ENCODE measurements around the gene CCL1. TPM values are rescaled to one million over a fixed set of nuclear protein-coding genes. Genes with fewer than 3 reads are reported as not detected.

Gene CCL1
- total and polyA plus RNA-seq, 2 donors (not counting 1 experiment from before 2014, with no cell fraction given), result not detected

DNA sequence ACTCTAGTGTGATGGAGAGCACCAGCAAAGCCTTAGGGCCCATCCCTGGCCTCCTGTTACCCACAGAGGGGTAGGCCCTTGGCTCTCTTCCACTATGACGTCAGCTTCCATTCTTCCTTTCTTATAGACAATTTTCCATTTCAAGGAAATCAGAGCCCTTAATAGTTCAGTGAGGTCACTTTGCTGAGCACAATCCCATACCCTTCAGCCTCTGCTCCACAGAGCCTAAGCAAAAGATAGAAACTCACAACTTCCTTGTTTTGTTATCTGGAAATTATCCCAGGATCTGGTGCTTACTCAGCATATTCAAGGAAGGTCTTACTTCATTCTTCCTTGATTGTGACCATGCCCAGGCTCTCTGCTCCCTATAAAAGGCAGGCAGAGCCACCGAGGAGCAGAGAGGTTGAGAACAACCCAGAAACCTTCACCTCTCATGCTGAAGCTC is 44.0 kb downstream of the CCL1 start, which contains the start of gene CCL8:
TSS of gene CCL8 (plus strand) at position 397 of the 445 bp plus-strand sequence. CDS start 67 bp downstream, outside the sequence.
- DNase-seq (ENCODE audit: low read depth in 2 of 2), result peak in 1 of 2 donors; percentile 15
- no peak within 1 kb of the TSS for H3K27ac ChIP-seq (ENCODE audit: insufficient read depth, low read length)
- no peak for TF ChIP-seq CTCF (conservative IDR thresholded peaks at IDR 0.05 in 1 of 2, IDR thresholded peaks at IDR 0.05 in 1 of 2; ENCODE audit: low read depth in 1 of 2, low read length in 2 of 2)
- no peak within 1 kb of the TSS for H3K4me2 ChIP-seq (ENCODE audit: extremely low read depth, insufficient read depth, low read length)
- no peaks in the 10 kb centered on the region for H4K20me1 ChIP-seq (ENCODE audit: control insufficient read depth, extremely low read depth, insufficient read depth, low read length)
- H3K36me3 ChIP-seq (ENCODE audit: control insufficient read depth, insufficient read depth, low read length), result no peaks in the 10 kb centered on the region
- H3K9me3 ChIP-seq (ENCODE audit: control insufficient read depth, insufficient read depth, low read depth, low read length), result no peaks in the 10 kb centered on the region
- H2AFZ ChIP-seq (ENCODE audit: low read length), result no peak within 1 kb of the TSS
- no peaks in the 10 kb centered on the region for H3K27me3 ChIP-seq (ENCODE audit: control insufficient read depth, insufficient read depth, low read length)
- H3K9ac ChIP-seq (ENCODE audit: insufficient read depth, low read length), result no peak within 1 kb of the TSS
- no peaks in the 10 kb centered on the region for H3K79me2 ChIP-seq (ENCODE audit: control insufficient read depth, insufficient read depth, low read length)
- no peak within 1 kb of the TSS for H3K4me3 ChIP-seq (replicated peaks in 1 of 4; ENCODE audit: control extremely low read depth in 1 of 4, insufficient read depth in 1 of 4, low read depth in 3 of 4, low read length in 4 of 4)
- no peaks in the 10 kb centered on the region for H3K4me1 ChIP-seq (ENCODE audit: control insufficient read depth, extremely low read depth, insufficient read depth, low read length)

- H3K27me3 ChIP-seq (ENCODE audit: control insufficient read depth, insufficient read depth, low read length), result no peaks in the 10 kb centered on the region
These were observed 44.6 kb downstream of the CCL1 start for GRCh38 chr17:34318474-34318873.

DNA sequence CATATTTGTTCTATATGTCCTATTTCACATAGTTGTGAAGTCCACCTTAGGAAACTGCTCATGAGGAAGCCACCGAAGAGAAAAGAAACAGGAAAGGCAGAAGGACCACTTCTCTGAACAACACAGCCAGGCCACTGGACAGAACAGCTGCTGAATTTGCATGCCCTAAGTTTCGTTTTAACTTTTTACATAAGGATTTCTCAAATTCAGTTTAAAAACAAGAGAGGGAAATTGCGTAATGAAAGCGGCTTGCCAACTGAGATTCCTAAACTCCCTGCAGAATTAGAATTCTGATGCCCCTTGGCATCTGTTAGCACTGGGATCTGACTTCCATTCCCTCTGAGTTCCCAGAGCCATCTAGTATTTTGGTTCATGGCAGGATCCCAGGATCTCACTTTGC is 48.8 kb downstream of the CCL1 start:
- Histone ChIP-seq H3K27me3 (ENCODE audit: control insufficient read depth, insufficient read depth, low read length) (no peaks in the 10 kb centered on the region), H3K4me3 (replicated peaks in 1 of 4; ENCODE audit: control extremely low read depth in 1 of 4, insufficient read depth in 1 of 4, low read depth in 3 of 4, low read length in 4 of 4) (no peak overlapping the region), H3K9ac (ENCODE audit: insufficient read depth, low read length) (no peak overlapping the region), H2AFZ (ENCODE audit: low read length) (no peak overlapping the region), H3K4me1 (ENCODE audit: control insufficient read depth, extremely low read depth, insufficient read depth, low read length) (peaks cover 6% of the 10 kb centered on the region), H3K36me3 (ENCODE audit: control insufficient read depth, insufficient read depth, low read length) (no peaks in the 10 kb centered on the region), H4K20me1 (ENCODE audit: control insufficient read depth, extremely low read depth, insufficient read depth, low read length) (no peaks in the 10 kb centered on the region), H3K9me3 (ENCODE audit: control insufficient read depth, insufficient read depth, low read depth, low read length) (no peaks in the 10 kb centered on the region), H3K4me2 (ENCODE audit: extremely low read depth, insufficient read depth, low read length) (peak overlapping the region; percentile 21), H3K27ac (ENCODE audit: insufficient read depth, low read length) (no peak overlapping the region), H3K79me2 (ENCODE audit: control insufficient read depth, insufficient read depth, low read length) (no peaks in the 10 kb centered on the region)
- peak in 1 of 2 donors; percentile 81 for DNase-seq (ENCODE audit: low read depth in 2 of 2)
- TF ChIP-seq CTCF (conservative IDR thresholded peaks at IDR 0.05 in 1 of 2, IDR thresholded peaks at IDR 0.05 in 1 of 2; ENCODE audit: low read depth in 1 of 2, low read length in 2 of 2) (no peak), EZH2 (IDR thresholded peaks at IDR 0.05; ENCODE audit: low read length, missing control alignments) (no peak)

More at GRCh38 chr17:34318474-34318873, 44.6 kb downstream of the CCL1 start:
- Histone ChIP-seq H3K4me1 (ENCODE audit: control insufficient read depth, extremely low read depth, insufficient read depth, low read length) (no peaks in the 10 kb centered on the region), H3K4me3 (replicated peaks in 1 of 4; ENCODE audit: control extremely low read depth in 1 of 4, insufficient read depth in 1 of 4, low read depth in 3 of 4, low read length in 4 of 4) (no peak overlapping the region), H3K9ac (ENCODE audit: insufficient read depth, low read length) (no peak overlapping the region), H4K20me1 (ENCODE audit: control insufficient read depth, extremely low read depth, insufficient read depth, low read length) (no peaks in the 10 kb centered on the region), H3K4me2 (ENCODE audit: extremely low read depth, insufficient read depth, low read length) (no peak overlapping the region), H3K79me2 (ENCODE audit: control insufficient read depth, insufficient read depth, low read length) (no peaks in the 10 kb centered on the region), H2AFZ (ENCODE audit: low read length) (no peak overlapping the region), H3K27ac (ENCODE audit: insufficient read depth, low read length) (no peak overlapping the region), H3K36me3 (ENCODE audit: control insufficient read depth, insufficient read depth, low read length) (no peaks in the 10 kb centered on the region), H3K9me3 (ENCODE audit: control insufficient read depth, insufficient read depth, low read depth, low read length) (no peaks in the 10 kb centered on the region)
- no peak for DNase-seq (ENCODE audit: low read depth in 2 of 2)
- no peak for TF ChIP-seq EZH2 (IDR thresholded peaks at IDR 0.05; ENCODE audit: low read length, missing control alignments)
- TF ChIP-seq CTCF (conservative IDR thresholded peaks at IDR 0.05 in 1 of 2, IDR thresholded peaks at IDR 0.05 in 1 of 2; ENCODE audit: low read depth in 1 of 2, low read length in 2 of 2), result no peak
